H1 (cell line): ENCODE results near the gene C3orf20.

Source experiments
- ATF3 ChIP-seq: IDR thresholded peaks from 2 replicates; pipeline ENCODE4 v1.6.1; 2011; ENCODE audit warnings: low read depth, mild to moderate bottlenecking, low read length; ENCODE audit not compliant: insufficient read depth
- CHD1 ChIP-seq: IDR thresholded peaks from 2 replicates; pipeline ENCODE4 v1.6.1; 2012; ENCODE audit warnings: low read depth, low read length, improper control_type of control experiment
- CREB1 ChIP-seq: IDR thresholded peaks from 2 replicates; pipeline ENCODE4 v1.6.1; 2012; ENCODE audit warnings: inconsistent platforms
- CTCF ChIP-seq, 3 experiments: IDR thresholded peaks; 1 replicate in 2 of 3; 2 replicates in 1 of 3; pipeline versions ENCODE4 v1.5.1 to v1.6.1; 2011; ENCODE audit warnings: low read length in 3 of 3, mild to moderate bottlenecking in 3 of 3, inconsistent platforms in 2 of 3, low read depth in 1 of 3, moderate library complexity in 1 of 3; ENCODE audit not compliant: insufficient read depth in 1 of 3; ENCODE audit errors: control extremely low read depth in 1 of 3
- EGR1 ChIP-seq: IDR thresholded peaks from 2 replicates; pipeline ENCODE4 v1.6.1; 2011; ENCODE audit warnings: low read depth, low read length, borderline replicate concordance
- JUND ChIP-seq: IDR thresholded peaks from 2 replicates; pipeline ENCODE4 v1.6.1; 2011; ENCODE audit warnings: mild to moderate bottlenecking, improper control_type of control experiment, low read length
- SP1 ChIP-seq: IDR thresholded peaks from 2 replicates; pipeline ENCODE4 v1.6.1; 2011; ENCODE audit warnings: low read depth, low read length
- TAF1 ChIP-seq: IDR thresholded peaks from 2 replicates; pipeline ENCODE4 v1.6.1; 2011; ENCODE audit warnings: mild to moderate bottlenecking, low read depth, low read length

GRCh38 chr3:14645453-14645852, 29.5 kb upstream of the C3orf20 start:
- no peak for TF ChIP-seq TAF1
- TF ChIP-seq JUND = no peak
- TF ChIP-seq CREB1 = no peak
- no peak for TF ChIP-seq CTCF (IDR thresholded peaks at IDR 0.05; ENCODE audit: control extremely low read depth in 1 of 3, insufficient read depth in 1 of 3, low read depth in 1 of 3, low read length in 3 of 3)
- no peak for TF ChIP-seq SP1
- no peak for TF ChIP-seq CHD1
- TF ChIP-seq EGR1 = no peak
- no peak for TF ChIP-seq ATF3
